Mucosa of descending colon (tissue), 3 donors: ENCODE results near the gene WDR7. TPM values are rescaled to one million over a fixed set of nuclear protein-coding genes. Genes with fewer than 3 reads are reported as not detected.

ENCODE experiments used
- ATAC-seq: fragments of 200-7000 bp; cut with Tn5 transposase; one replicate; pipeline ENCODE4 v1.9.1; 2020; ENCODE audit warnings: mild to moderate bottlenecking, moderate library complexity
- DNase-seq, 3 donors: peaks; one replicate each; pipeline ENCODE4 v3.0.0-alpha.2; 2020
- H3K36me3 ChIP-seq: fragments of 200-600 bp; one replicate; pipeline ENCODE4 v1.8.0; 2021; ENCODE audit warnings: low read depth, mild to moderate bottlenecking
- H3K4me1 ChIP-seq: fragments of 200-600 bp; one replicate; pipeline ENCODE4 v1.8.0; 2021; ENCODE audit warnings: low read depth, mild to moderate bottlenecking
- H3K4me3 ChIP-seq: fragments of 200-600 bp; one replicate; pipeline ENCODE4 v1.8.0; 2021; ENCODE audit warnings: mild to moderate bottlenecking
- H3K9me3 ChIP-seq: fragments of 200-600 bp; one replicate; pipeline ENCODE4 v1.8.0; 2021; ENCODE audit warnings: mild to moderate bottlenecking
- intact Hi-C, 2 donors: fragments of 100-400 bp; cut with DNase I in 1 of 2; cut with micrococcal nuclease in 1 of 2; formaldehyde crosslinking; loops; one replicate each; pipeline versions ENCODE4 v1.11.0 to v1.11.1; 2022; cut with DNase I, micrococcal nuclease
- total RNA-seq, 3 donors: library from RNA; stranded (reverse); fragmentation: NEBNext Ultra II Directional in 2 of 3; extraction: Animal tissue kit (Norgen Biotek cat#: 25700) in 2 of 3; gene quantifications; one replicate each; pipeline versions ENCODE4 v1.2.1 to v1.2.4, GENCODE V29; 2021 to 2023
- TF ChIP-seq, protein P1 (sequence below): fragments of 200-600 bp; IDR thresholded peaks from one replicate; pipeline ENCODE4 v1.8.0; 2022; ENCODE audit warnings: antibody characterized with exemption, mild to moderate bottlenecking
- donor health status: DM: no; HTN: no; CAD: no; lungs with moderate emphysema.
- donor health status: DM: no; HTN: no; CAD: no.
- donor health status: DM: no; HTN: yes; CAD: no.

The WDR7 gene
- total RNA-seq, 3 donors from 2014 or later, result 28.4 to 38.8 (median 29.3) TPM

DNA sequence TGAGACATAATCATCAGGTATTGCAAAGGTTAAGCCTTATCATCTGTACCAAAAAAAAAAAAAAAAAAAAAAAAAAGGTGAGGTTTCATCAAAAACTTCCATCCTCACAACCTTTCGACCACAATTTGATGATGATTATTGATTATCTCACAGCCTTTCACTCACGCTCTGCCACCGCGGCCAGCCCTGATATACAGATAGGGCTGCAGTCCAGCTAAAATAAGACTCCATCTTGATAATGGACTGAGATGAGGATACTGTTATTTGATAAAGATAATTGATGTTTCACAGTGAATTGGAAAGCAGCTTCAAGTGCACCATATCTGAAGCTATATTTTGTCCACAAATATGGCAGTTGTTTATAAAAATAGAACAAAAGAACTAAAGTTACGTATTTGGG, 336.1 kb downstream of the WDR7 start:
- Histone ChIP-seq H3K36me3 (no peaks in the 10 kb centered on the region), H3K9me3 (no peaks in the 10 kb centered on the region), H3K4me3 (no peak overlapping the region), H3K4me1 (no peaks in the 10 kb centered on the region)
- DNase-seq (no peak), ATAC-seq (no peak)
- intact Hi-C loops, result no loop called here
- TF ChIP-seq, protein P1, sequence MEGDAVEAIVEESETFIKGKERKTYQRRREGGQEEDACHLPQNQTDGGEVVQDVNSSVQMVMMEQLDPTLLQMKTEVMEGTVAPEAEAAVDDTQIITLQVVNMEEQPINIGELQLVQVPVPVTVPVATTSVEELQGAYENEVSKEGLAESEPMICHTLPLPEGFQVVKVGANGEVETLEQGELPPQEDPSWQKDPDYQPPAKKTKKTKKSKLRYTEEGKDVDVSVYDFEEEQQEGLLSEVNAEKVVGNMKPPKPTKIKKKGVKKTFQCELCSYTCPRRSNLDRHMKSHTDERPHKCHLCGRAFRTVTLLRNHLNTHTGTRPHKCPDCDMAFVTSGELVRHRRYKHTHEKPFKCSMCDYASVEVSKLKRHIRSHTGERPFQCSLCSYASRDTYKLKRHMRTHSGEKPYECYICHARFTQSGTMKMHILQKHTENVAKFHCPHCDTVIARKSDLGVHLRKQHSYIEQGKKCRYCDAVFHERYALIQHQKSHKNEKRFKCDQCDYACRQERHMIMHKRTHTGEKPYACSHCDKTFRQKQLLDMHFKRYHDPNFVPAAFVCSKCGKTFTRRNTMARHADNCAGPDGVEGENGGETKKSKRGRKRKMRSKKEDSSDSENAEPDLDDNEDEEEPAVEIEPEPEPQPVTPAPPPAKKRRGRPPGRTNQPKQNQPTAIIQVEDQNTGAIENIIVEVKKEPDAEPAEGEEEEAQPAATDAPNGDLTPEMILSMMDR, result no peak

DNA sequence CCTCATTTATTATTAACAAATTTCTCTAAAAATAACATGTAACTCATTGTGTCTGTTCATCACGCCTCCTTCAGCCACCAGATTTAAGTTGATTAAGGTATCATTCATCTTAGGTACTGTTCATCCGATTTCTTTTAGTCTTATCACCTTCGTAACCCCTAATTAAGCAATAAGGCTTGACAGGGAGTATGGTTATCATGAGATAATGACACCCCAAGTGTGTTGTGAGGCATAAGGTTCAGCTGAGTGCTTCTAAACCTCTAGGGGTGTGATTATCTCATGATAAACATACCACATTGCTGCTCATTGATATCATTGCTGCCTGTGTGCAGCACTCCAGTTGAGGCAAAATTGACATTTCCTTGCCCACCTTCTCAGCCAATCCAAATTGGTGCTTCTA, 336.9 kb downstream of the WDR7 start:
- no peaks in the 10 kb centered on the region for H3K9me3 ChIP-seq
- H3K36me3 ChIP-seq, result no peaks in the 10 kb centered on the region
- no peak for ATAC-seq
- TF ChIP-seq, protein P1, result no peak
- no peak for DNase-seq
- intact Hi-C loops, result no loop called here
- H3K4me1 ChIP-seq, result no peaks in the 10 kb centered on the region
- no peak overlapping the region for H3K4me3 ChIP-seq

DNA sequence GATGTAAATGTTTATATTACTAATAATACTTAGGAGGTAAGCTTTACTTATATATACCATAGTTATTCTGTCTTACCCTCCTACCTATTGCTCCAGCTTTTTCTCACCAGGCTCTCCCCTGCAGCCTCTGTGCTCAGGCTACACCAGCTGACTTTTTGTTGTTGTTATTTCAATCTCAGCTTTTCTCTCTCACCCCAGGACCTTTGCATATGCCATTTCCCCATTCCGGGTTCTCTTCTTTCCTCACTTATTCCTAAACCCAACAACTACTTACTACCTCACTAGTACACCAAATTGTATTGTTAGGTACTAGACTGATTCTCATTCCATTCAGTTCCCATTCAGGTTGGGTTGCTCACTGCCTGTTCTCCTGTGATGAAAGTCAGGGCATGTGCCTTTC, 339.5 kb downstream of the WDR7 start:
- no peaks in the 10 kb centered on the region for H3K4me1 ChIP-seq
- ATAC-seq, result no peak
- H3K9me3 ChIP-seq, result no peaks in the 10 kb centered on the region
- TF ChIP-seq, protein P1, result no peak
- no peaks in the 10 kb centered on the region for H3K36me3 ChIP-seq
- DNase-seq, result no peak
- intact Hi-C loops, result no loop called here
- no peak overlapping the region for H3K4me3 ChIP-seq

DNA sequence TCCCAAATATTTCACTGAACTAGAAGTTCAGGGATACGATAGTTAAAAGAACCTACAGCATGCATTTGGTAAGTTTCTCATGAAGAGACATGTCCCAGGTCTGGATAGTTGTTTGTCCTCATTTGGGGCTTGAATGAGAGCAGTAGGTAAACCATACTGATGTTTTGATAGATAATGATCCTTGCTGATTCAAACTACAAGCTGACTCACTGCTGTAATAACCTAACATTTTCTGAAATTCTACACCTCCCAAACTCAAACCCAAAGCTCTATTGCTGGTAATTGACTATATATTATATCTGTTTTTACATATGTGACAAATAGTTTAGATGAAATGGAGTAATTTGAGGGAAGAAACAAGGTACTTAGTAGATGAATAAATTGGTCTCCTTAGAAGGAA, 341.6 kb downstream of the WDR7 start:
- Histone ChIP-seq H3K9me3 (no peaks in the 10 kb centered on the region), H3K36me3 (no peaks in the 10 kb centered on the region), H3K4me3 (no peak overlapping the region), H3K4me1 (no peaks in the 10 kb centered on the region)
- TF ChIP-seq, protein P1, result no peak
- ATAC-seq (no peak), DNase-seq (no peak)
- intact Hi-C loops, result no loop called here

DNA sequence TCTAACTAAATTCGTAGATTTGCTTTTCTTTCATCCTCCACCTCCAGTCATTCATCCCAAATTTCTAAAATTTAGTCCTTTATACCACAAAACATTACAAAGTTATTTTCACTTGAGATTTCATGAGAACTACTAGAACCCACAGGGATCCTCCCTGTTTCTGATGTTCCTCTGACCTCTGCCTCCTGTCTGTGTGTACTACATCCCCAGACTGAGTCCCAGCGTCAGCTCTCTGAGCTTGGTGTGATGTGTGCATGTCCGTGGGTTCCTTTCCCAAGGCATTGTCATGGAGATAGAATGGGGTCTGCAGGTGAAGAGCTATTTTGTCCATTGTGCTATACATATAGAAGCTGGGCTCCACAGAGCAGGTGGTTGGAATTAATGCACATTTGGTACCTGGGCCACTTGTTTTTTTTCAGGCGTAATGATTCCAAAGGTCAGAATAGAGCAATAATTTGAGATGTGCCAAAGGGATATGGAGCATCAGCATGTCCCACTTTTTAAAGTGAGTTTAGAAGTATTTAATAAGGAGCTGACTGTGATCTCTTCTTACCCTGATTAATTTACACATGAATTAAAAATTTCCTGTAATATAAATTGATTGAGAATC, 344.5 kb downstream of the WDR7 start:
- peak; percentile 77 for ATAC-seq
- TF ChIP-seq, protein P1, result no peak

DNA sequence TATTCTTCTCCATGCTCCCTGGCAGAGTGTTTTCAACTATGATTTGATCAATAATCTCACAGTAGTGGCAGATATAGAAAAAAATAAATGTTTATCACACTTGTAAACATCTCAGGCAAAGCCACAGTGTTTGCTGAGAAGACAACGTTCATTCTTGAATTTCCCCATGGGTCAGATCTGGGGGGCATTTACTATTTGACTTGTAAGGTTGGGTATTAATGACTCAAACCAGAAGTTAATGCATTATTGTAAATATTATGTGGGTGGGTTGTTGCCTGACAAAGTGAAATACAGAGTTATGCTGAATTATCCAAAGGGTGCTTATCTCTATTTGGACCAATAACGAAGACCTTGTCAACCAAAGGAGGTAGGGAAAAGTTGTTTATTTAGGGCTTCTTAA, 346.0 kb downstream of the WDR7 start:
- no peaks in the 10 kb centered on the region for H3K4me1 ChIP-seq
- ATAC-seq (no peak), DNase-seq (no peak)
- intact Hi-C loops, result no loop called here
- H3K4me3 ChIP-seq, result no peak overlapping the region
- no peaks in the 10 kb centered on the region for H3K9me3 ChIP-seq
- TF ChIP-seq, protein P1, result no peak
- no peaks in the 10 kb centered on the region for H3K36me3 ChIP-seq

More for the DNA sequence above, 344.5 kb downstream of the WDR7 start:
- no peaks in the 10 kb centered on the region for H3K36me3 ChIP-seq
- DNase-seq, result peak in 1 of 3 donors; percentile 23
- H3K9me3 ChIP-seq, result no peaks in the 10 kb centered on the region
- intact Hi-C loops, result no loop called here
- no peak overlapping the region for H3K4me3 ChIP-seq
- no peaks in the 10 kb centered on the region for H3K4me1 ChIP-seq
